KMS-11 (cell line): ENCODE data around the gene DNM3.

ENCODE experiments used
- H2AFZ ChIP-seq: fragments of 200-600 bp; sonication (generic); 2 replicates; pipeline ENCODE4 v1.6.1; 2016; ENCODE audit warnings: antibody characterized with exemption, mixed run types, low read depth
- H3K27ac ChIP-seq: fragments of 200-600 bp; sonication (generic); 2 replicates; pipeline ENCODE4 v1.6.1; 2016; ENCODE audit warnings: mild to moderate bottlenecking, mixed run types
- H3K27me3 ChIP-seq: fragments of 200-600 bp; sonication (generic); 2 replicates; pipeline ENCODE4 v1.6.1; 2017; ENCODE audit warnings: mild to moderate bottlenecking, low read depth, mixed run types, moderate library complexity; ENCODE audit not compliant: insufficient read depth
- H3K36me3 ChIP-seq: fragments of 200-600 bp; sonication (generic); 2 replicates; pipeline ENCODE4 v1.6.1; 2017; ENCODE audit warnings: mild to moderate bottlenecking, mixed run types; ENCODE audit not compliant: insufficient read depth
- H3K4me1 ChIP-seq: fragments of 200-600 bp; sonication (generic); 2 replicates; pipeline ENCODE4 v1.6.1; 2016; ENCODE audit warnings: mild to moderate bottlenecking, low read depth, mixed run types; ENCODE audit not compliant: poor library complexity, severe bottlenecking
- H3K4me2 ChIP-seq: fragments of 200-600 bp; sonication (generic); 2 replicates; pipeline ENCODE4 v1.7.0; 2016; ENCODE audit warnings: mild to moderate bottlenecking, mixed run types
- H3K4me3 ChIP-seq: fragments of 200-600 bp; sonication (generic); IDR thresholded peaks from 2 replicates; pipeline ENCODE4 v1.6.1; 2017; ENCODE audit warnings: low read depth, low read length, mixed read lengths; ENCODE audit not compliant: insufficient read depth
- H3K79me2 ChIP-seq: fragments of 200-600 bp; sonication (generic); 2 replicates; pipeline ENCODE4 v1.6.1; 2016; ENCODE audit warnings: low read depth, mixed run types; ENCODE audit not compliant: insufficient read depth
- H3K9ac ChIP-seq: fragments of 200-600 bp; sonication (generic); 2 replicates; pipeline ENCODE4 v1.6.1; 2016; ENCODE audit warnings: mild to moderate bottlenecking, mixed run types
- H4K20me1 ChIP-seq: fragments of 200-600 bp; sonication (generic); 2 replicates; pipeline ENCODE4 v1.6.1; 2016; ENCODE audit warnings: mild to moderate bottlenecking, mixed run types; ENCODE audit not compliant: insufficient read depth
- TF ChIP-seq, protein P1 (sequence below): fragments of 200-600 bp; sonication (generic); conservative IDR thresholded peaks from 2 replicates; pipeline ENCODE4 v1.6.1; 2017; ENCODE audit warnings: low read depth, mild to moderate bottlenecking, antibody characterized with exemption, low read length, moderate library complexity, mixed read lengths

Gene DNM3

DNA sequence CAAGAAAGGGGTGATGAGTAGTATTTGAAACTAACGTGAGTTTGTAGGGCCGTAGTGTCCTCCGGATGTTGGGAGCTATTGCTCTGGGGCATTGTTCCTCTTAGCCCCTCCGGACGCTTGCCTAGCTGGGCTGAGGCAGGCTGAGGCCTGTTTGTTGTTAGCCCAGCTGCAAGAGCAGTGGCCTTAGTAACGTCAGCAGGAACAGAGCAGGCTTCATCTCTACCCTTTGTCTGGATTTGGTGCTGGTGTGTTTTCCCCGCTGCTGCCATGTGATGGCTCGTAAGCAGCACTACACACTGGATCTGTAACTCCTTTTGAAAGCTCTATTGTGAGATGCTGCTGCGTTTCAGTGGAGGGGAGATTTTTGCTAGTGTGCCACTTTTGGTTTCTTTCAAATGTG is 57.6 kb downstream of the DNM3 start:
- H4K20me1 ChIP-seq, result no peaks in the 10 kb centered on the region
- TF ChIP-seq, protein P1, sequence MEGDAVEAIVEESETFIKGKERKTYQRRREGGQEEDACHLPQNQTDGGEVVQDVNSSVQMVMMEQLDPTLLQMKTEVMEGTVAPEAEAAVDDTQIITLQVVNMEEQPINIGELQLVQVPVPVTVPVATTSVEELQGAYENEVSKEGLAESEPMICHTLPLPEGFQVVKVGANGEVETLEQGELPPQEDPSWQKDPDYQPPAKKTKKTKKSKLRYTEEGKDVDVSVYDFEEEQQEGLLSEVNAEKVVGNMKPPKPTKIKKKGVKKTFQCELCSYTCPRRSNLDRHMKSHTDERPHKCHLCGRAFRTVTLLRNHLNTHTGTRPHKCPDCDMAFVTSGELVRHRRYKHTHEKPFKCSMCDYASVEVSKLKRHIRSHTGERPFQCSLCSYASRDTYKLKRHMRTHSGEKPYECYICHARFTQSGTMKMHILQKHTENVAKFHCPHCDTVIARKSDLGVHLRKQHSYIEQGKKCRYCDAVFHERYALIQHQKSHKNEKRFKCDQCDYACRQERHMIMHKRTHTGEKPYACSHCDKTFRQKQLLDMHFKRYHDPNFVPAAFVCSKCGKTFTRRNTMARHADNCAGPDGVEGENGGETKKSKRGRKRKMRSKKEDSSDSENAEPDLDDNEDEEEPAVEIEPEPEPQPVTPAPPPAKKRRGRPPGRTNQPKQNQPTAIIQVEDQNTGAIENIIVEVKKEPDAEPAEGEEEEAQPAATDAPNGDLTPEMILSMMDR, result no peak
- no peaks in the 10 kb centered on the region for H3K36me3 ChIP-seq
- H3K4me2 ChIP-seq, result no peak overlapping the region
- H3K4me1 ChIP-seq, result no peaks in the 10 kb centered on the region
- no peak overlapping the region for H3K4me3 ChIP-seq
- no peaks in the 10 kb centered on the region for H3K27me3 ChIP-seq
- H3K79me2 ChIP-seq, result no peaks in the 10 kb centered on the region
- H3K27ac ChIP-seq, result no peak overlapping the region
- H2AFZ ChIP-seq, result no peak overlapping the region
- H3K9ac ChIP-seq, result no peak overlapping the region

DNA sequence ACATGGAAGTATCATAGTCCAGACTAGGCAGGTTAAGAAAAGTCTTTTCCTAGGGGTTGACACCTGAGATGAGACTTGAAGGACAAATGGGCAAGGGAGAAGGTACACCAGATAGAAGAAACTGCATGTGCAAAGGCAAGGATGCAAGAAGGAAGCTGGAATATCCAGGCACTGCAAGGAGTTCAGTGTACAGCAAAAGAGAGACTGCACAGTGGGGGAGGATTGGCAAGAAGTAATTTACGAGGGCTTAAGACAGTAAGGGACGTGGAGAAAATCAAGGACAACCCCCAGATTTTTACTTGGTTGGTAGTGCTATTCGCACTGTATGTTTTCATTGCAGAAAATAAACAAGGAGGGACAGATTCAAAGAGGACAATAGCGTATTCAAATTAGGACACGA is 58.5 kb downstream of the DNM3 start:
- Histone ChIP-seq H3K27me3 (no peaks in the 10 kb centered on the region), H4K20me1 (no peaks in the 10 kb centered on the region), H3K4me3 (no peak overlapping the region), H3K79me2 (no peaks in the 10 kb centered on the region), H3K4me1 (no peaks in the 10 kb centered on the region), H3K27ac (no peak overlapping the region), H3K36me3 (no peaks in the 10 kb centered on the region), H3K9ac (no peak overlapping the region), H2AFZ (no peak overlapping the region), H3K4me2 (no peak overlapping the region)
- TF ChIP-seq, protein P1, result no peak

DNA sequence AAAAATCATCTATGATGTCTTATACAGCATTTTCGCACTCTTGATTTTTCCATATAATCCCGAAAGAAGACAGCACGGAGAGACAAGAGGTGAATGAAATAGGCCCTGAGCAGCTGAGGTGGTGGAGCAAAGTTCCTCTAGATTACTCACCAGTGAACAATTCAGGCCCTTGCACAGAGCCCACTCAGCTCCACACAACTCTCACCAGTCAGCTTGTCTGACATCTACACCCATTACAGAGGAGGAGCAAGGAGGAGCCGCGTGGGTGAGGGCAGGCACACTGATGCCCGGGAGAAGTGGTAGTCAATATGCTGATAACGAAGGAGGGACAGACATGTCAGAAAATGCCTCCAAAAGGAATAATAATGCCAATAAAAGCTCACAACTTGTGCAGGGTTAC is 59.9 kb downstream of the DNM3 start:
- no peak overlapping the region for H3K4me3 ChIP-seq
- no peak overlapping the region for H2AFZ ChIP-seq
- H4K20me1 ChIP-seq, result no peaks in the 10 kb centered on the region
- TF ChIP-seq, protein P1, result no peak
- H3K9ac ChIP-seq, result no peak overlapping the region
- no peaks in the 10 kb centered on the region for H3K36me3 ChIP-seq
- no peak overlapping the region for H3K27ac ChIP-seq
- H3K27me3 ChIP-seq, result no peaks in the 10 kb centered on the region
- no peaks in the 10 kb centered on the region for H3K79me2 ChIP-seq
- no peak overlapping the region for H3K4me2 ChIP-seq
- peaks cover 4% of the 10 kb centered on the region for H3K4me1 ChIP-seq

DNA sequence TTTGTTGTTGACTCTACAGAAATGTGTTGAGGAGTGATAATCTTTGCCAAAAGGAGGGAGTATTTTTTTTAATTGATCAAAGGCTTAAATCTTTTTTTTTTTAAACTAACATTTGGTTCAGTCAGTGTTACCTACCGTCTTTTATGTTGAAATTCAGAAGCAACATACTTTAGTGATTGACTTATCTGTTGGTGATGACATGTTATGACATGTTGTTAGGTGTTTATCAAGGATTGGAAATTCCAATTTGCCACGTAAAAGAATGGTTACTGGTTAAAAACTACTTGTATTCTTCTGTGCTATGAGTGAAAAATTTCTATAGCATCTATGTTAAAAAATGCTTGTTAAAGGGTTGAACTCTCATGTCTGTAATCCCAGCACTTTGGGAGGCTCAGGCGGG is 61.2 kb downstream of the DNM3 start:
- Histone ChIP-seq H3K4me1 (peaks cover 4% of the 10 kb centered on the region), H3K9ac (no peak overlapping the region), H3K27me3 (no peaks in the 10 kb centered on the region), H3K4me2 (no peak overlapping the region), H3K36me3 (no peaks in the 10 kb centered on the region), H3K79me2 (no peaks in the 10 kb centered on the region), H2AFZ (no peak overlapping the region), H3K27ac (no peak overlapping the region), H3K4me3 (no peak overlapping the region), H4K20me1 (no peaks in the 10 kb centered on the region)
- TF ChIP-seq, protein P1, result no peak
